Esophagus (tissue), 2 donors: ENCODE data around the gene TRIM8. TPM values are rescaled to one million over a fixed set of nuclear protein-coding genes. Genes with fewer than 3 reads are reported as not detected.

Experiments
- H3K27ac ChIP-seq, 2 donors: one replicate each; pipeline ENCODE4 v1.5.1; 2013; ENCODE audit warnings: low read depth in 2 of 2, mild to moderate bottlenecking in 2 of 2, inconsistent platforms in 1 of 2, low read length in 1 of 2, moderate library complexity in 1 of 2
- H3K27me3 ChIP-seq, 2 donors: one replicate each; pipeline ENCODE4 v1.6.1; 2013; ENCODE audit warnings: low read length in 2 of 2, control low read depth in 1 of 2, mild to moderate bottlenecking in 1 of 2; ENCODE audit not compliant: insufficient read depth in 2 of 2, control insufficient read depth in 1 of 2
- H3K36me3 ChIP-seq, 2 donors: one replicate each; pipeline ENCODE4 v1.6.1; 2013; ENCODE audit warnings: low read length in 1 of 2; ENCODE audit not compliant: control insufficient read depth in 2 of 2, insufficient read depth in 2 of 2
- H3K4me1 ChIP-seq, 2 donors: one replicate each; pipeline ENCODE4 v1.6.1; 2013; ENCODE audit warnings: low read length in 1 of 2; ENCODE audit not compliant: control insufficient read depth in 2 of 2, insufficient read depth in 2 of 2
- H3K4me3 ChIP-seq, 2 donors: one replicate each; pipeline ENCODE4 v1.5.1; 2013; ENCODE audit warnings: low read length in 2 of 2, mild to moderate bottlenecking in 2 of 2, low read depth in 1 of 2, moderate library complexity in 1 of 2
- H3K9me3 ChIP-seq, 2 donors: one replicate each; pipeline ENCODE4 v1.6.1; 2013; ENCODE audit warnings: mild to moderate bottlenecking in 2 of 2, low read depth in 1 of 2, low read length in 1 of 2, moderate library complexity in 1 of 2; ENCODE audit not compliant: control insufficient read depth in 2 of 2, insufficient read depth in 1 of 2
- WGBS, 2 donors: extraction: QIAGEN DNeasy Blood & Tissue Kit; methylation state at CpG; one replicate each; pipeline ENCODE4 v1.1.7; 2013; 5-methylcytosine and 5-hydroxymethylcytosine counted together
- polyA plus RNA-seq, 2 donors: library from polyadenylated mRNA; stranded (reverse); fragments of 200-250 nt; gene quantifications; one replicate each; pipeline ENCODE4 v1.2.3, GENCODE V29; 2013
- donor health status: healthy with polysubstance abuse.
- donor health status: Bipolar disorder and iron deficiency.

TRIM8 gene
- polyA plus RNA-seq, 2 donors = 26.4 to 33.3 TPM

DNA sequence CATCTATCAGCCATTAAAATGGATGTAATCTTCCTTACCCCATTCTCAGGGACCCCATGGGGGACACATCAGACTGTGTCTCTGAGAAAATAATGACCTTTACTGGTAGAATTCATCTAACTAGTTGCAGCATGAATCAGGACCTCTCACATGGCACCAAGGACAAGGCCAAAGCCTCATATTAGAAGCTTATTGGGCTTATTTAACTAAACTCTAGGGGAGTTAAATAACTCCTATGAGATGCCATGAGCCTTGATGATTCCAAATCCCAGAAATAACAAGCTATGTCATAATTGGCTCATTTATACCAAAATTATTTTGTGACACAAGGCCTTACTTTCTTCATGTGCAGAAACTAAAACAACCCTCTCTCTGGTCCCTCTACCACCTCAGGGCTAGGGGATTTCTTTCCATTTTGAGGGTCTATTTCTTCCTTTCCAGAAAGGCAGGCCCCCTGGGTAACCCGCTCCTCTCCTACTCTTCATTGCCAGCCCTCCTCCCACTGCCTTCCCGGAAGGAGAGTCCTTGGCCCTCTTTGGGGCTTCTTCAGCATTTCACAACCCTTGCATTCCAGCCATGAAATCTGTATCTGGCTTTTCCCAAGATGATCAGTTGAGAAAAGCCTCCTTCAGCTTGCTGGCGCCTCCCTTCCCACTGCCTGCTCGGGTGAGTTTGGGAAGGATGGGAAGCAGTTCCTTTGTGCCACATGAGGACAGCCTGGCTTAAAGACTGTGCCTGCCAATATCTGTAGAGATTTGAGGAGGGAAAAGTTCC is 41.8 kb upstream of the TRIM8 start:
- no peak overlapping the region for H3K4me3 ChIP-seq
- H3K9me3 ChIP-seq = no peaks in the 10 kb centered on the region
- WGBS, 2 donors = 80 to 81% methylated on average over 4 of the region's 4 CpGs
- no peaks in the 10 kb centered on the region for H3K27me3 ChIP-seq
- H3K36me3 ChIP-seq = peaks cover 0 to 25% of the 10 kb centered on the region in 2 donors
- H3K27ac ChIP-seq = peak overlapping the region; percentile 25 to 42
- peaks cover 0 to 5% of the 10 kb centered on the region in 2 donors for H3K4me1 ChIP-seq

DNA sequence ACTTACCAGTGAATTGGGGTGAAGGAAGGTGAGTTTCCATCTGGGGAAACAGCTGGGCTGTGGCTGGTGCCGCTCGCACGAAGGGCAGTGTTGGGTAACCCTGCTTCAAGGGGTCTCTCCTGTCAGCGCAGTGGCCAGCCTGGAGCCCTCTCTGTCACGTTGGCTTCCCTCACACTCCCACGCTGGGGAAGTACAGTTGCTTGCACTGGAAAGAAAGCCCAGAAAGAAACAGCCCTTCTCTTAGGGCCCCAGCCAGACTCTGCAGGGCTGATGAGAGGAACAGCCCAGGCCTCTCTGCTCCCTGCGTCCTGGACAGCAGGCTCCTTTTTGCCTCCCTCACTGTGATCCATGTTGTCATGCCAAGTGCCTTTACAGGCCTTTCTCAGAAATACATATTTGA is 40.3 kb upstream of the TRIM8 start:
- Histone ChIP-seq H3K27me3 (no peaks in the 10 kb centered on the region), H3K36me3 (peaks cover 0 to 20% of the 10 kb centered on the region in 2 donors), H3K27ac (peak overlapping the region in 1 of 2 donors; percentile 16), H3K4me1 (peaks cover 0 to 5% of the 10 kb centered on the region in 2 donors), H3K4me3 (no peak overlapping the region), H3K9me3 (no peaks in the 10 kb centered on the region)
- 73% methylated on average over 7 of the region's 7 CpGs for WGBS, 2 donors

DNA sequence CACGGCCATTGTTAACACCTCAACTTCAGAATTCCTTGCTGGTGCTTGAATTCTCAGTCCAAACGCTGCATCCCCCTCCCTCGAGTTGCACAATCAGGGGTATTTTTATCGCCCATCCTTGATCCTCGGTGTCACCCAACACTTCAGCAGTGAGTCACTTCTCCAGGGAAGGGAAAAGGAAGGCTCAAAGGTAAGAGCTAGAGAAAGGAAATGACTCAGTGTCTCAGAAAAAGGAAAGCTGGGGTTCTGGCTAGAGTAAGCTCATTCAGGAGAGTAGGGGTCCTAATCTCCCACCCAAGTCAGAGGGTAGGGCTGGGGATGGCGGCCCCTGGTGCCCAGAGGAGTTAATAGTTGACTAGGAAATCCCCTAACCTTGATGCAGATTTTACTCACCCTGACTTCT is 39.8 kb upstream of the TRIM8 start:
- Histone ChIP-seq H3K4me1 (peaks cover 0 to 5% of the 10 kb centered on the region in 2 donors), H3K9me3 (no peaks in the 10 kb centered on the region)

DNA sequence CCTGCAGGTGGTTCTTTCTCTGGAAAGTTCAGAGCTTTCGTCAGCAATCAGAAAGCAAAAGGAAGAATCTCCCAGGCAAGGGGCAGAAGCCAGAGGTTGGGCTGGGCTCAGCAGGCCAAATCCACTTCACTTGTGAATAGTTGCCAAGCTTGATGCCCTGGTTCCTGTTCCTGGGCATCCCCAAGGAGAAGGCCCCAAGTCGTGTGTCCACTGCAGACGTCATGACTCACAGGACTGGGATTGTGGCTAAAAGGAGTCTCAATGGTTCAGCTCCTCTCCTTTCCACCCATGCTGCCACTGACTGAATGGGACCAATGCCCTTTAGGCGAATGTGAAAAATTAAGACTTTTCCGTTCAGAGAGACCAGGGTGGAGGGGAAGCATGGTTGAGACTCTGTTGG is 38.6 kb upstream of the TRIM8 start:
- Histone ChIP-seq H3K4me1 (peaks cover 0 to 8% of the 10 kb centered on the region in 2 donors), H3K27ac (no peak overlapping the region), H3K9me3 (no peaks in the 10 kb centered on the region), H3K36me3 (peaks cover 0 to 13% of the 10 kb centered on the region in 2 donors), H3K27me3 (no peaks in the 10 kb centered on the region), H3K4me3 (no peak overlapping the region)
- WGBS, 2 donors = 81% methylated on average over 5 of the region's 5 CpGs

More for the DNA sequence above, 39.8 kb upstream of the TRIM8 start:
- H3K36me3 ChIP-seq = peaks cover 0 to 15% of the 10 kb centered on the region in 2 donors
- 57 to 63% methylated on average over 6 of the region's 6 CpGs for WGBS, 2 donors
- H3K27me3 ChIP-seq = no peaks in the 10 kb centered on the region
- no peak overlapping the region for H3K4me3 ChIP-seq
- peak overlapping the region in 1 of 2 donors; percentile 16 for H3K27ac ChIP-seq

DNA sequence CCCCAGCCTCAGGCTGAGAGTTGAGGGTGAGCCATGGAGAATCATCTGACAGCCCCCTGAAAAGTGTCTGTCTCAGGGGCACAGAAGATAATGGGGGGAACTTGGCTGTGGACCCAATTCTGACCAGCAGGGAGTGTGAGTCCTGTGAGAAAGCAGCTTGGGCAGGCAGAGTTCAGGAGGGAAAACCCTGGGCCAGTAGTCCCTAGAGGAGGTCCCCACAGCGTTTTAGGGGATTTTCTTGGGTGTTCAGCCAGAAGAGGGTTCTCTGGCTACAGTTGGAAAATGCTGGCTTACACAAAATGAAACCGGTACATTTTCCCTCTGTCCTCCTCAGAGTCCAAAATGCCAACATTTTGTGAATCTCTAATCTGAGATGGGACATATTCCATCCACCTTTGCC is 35.8 kb upstream of the TRIM8 start:
- WGBS, 2 donors = 70 to 73% methylated on average over 2 of the region's 2 CpGs
- H3K27ac ChIP-seq = no peak overlapping the region
- H3K9me3 ChIP-seq = no peaks in the 10 kb centered on the region
- peaks cover 2 to 16% of the 10 kb centered on the region in 2 donors for H3K4me1 ChIP-seq
- no peaks in the 10 kb centered on the region for H3K36me3 ChIP-seq
- no peaks in the 10 kb centered on the region for H3K27me3 ChIP-seq
- H3K4me3 ChIP-seq = no peak overlapping the region

DNA sequence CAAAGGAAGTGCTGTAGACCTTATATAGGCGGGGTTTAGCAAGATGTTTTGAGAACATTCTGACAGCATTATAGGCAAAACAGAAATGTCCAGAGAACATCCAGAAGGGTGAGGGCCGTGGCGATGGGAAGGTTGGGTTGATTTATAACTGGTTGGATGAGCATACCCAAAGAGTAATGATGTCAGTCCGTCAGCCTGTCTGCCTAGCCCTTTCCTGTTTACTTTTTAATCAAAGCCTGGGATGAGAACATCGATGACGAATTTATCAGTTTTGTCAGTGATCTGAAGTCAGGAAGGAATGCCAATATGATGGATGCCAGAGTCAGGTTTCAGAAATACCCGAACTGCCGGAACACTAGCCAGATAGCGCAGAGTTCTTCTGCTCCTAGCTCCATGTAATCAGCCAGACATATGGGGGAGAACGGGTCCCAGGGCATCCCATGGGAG is 33.8 kb upstream of the TRIM8 start:
- Histone ChIP-seq H3K4me3 (no peak overlapping the region), H3K27ac (no peak overlapping the region), H3K4me1 (peaks cover 2 to 16% of the 10 kb centered on the region in 2 donors), H3K36me3 (peaks cover 0 to 5% of the 10 kb centered on the region in 2 donors), H3K27me3 (no peaks in the 10 kb centered on the region), H3K9me3 (no peaks in the 10 kb centered on the region)
- 79 to 83% methylated on average over 10 of the region's 10 CpGs for WGBS, 2 donors

DNA sequence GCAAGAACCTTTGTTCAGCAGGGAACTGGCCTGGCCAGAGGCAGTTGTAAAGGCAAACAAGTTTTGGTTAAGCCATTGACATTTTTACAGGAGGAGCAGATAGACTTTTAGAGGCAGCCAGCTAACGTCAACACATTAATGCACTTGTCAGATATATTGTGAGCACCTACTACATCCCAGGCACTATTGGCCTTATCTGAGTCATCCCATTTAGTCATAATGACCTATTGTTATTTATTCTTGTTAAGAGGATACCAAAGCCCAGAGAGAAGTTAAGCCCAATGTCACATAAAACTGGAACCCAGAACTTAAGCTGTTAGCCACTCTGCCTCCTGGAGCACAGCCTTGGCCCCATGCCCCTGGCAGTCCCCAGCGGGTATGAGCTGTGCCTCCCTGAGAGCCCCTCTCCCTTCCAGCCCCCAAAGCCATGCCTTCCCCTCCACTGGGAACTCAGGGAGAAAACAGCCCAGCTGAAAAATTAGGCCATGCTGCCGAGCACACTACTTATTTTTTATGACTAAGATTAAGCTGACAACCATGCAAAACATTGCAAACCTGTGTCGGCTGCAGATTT is 32.7 kb upstream of the TRIM8 start:
- peak overlapping the region; percentile 42 to 52 for H3K27ac ChIP-seq
- peaks cover 2 to 14% of the 10 kb centered on the region in 2 donors for H3K4me1 ChIP-seq
- WGBS, 2 donors = 51 to 64% methylated on average over 4 of the region's 4 CpGs
- H3K9me3 ChIP-seq = no peaks in the 10 kb centered on the region
- peaks cover 5 to 9% of the 10 kb centered on the region in 2 donors for H3K36me3 ChIP-seq
- H3K27me3 ChIP-seq = no peaks in the 10 kb centered on the region
- no peak overlapping the region for H3K4me3 ChIP-seq

DNA sequence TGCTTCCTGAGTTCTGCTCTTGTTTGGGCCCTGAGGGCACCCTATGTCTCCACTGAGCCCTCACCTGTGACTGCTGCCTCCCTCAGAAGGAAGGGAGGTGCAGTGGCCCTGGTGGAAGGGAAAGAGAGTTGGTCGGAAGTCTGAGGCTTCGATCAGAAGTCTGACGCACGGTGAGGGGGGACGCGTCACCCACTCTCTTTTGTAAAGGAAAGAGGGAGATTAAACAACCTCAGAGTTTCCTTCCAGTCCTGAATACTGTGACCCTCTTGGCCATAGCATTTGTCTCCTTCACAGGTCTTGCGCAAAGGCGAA is 31.4 kb upstream of the TRIM8 start:
- H3K9me3 ChIP-seq = no peaks in the 10 kb centered on the region
- H3K27ac ChIP-seq = peak overlapping the region; percentile 29 to 74
- H3K4me1 ChIP-seq = peaks cover 2 to 14% of the 10 kb centered on the region in 2 donors
- H3K27me3 ChIP-seq = no peaks in the 10 kb centered on the region
- peaks cover 9 to 20% of the 10 kb centered on the region in 2 donors for H3K36me3 ChIP-seq
- WGBS, 2 donors = 75 to 77% methylated on average over 8 of the region's 8 CpGs
- no peak overlapping the region for H3K4me3 ChIP-seq

DNA sequence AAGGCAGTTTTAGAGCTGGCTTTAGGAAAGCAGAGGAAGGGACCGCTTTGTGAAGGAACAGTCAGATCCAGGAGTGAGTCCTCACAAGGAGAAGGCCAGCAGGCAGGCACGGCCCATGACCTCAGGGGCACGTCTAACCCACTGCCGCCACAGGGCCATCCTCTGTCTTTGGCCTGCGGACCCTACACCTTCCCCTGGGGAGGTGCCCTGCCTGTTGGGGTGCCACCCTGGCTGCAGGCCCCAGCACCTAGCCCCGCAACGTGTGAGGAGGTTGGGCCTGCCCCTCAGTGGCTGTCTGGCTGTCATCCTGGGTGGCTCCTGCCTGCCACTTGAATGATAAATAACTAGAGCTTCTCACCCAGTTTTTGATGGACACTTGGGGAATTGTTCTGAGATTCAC is 31.0 kb upstream of the TRIM8 start:
- H3K36me3 ChIP-seq = peaks cover 9 to 20% of the 10 kb centered on the region in 2 donors
- 82 to 86% methylated on average over 7 of the region's 7 CpGs for WGBS, 2 donors
- H3K9me3 ChIP-seq = no peaks in the 10 kb centered on the region
- H3K27ac ChIP-seq = peak overlapping the region; percentile 36 to 74
- H3K27me3 ChIP-seq = no peaks in the 10 kb centered on the region
- peaks cover 2 to 14% of the 10 kb centered on the region in 2 donors for H3K4me1 ChIP-seq
- no peak overlapping the region for H3K4me3 ChIP-seq
